HG02588 (cell line): ENCODE data around the gene COL11A1.
"Not testable (repeated sequence)": the region's sequence is repeated elsewhere in the genome, so short reads cannot be mapped to it uniquely, and the experiment has no call there.

Experiments used
- ATAC-seq: cut with Tn5 transposase; IDR thresholded peaks from one replicate; pipeline ENCODE4 v1.9.1; 2021; ENCODE audit warnings: mild to moderate bottlenecking, moderate library complexity; ENCODE audit not compliant: unreplicated experiment

Gene COL11A1

GRCh38 chr1:102840741-102841140 lies 267.6 kb downstream of the COL11A1 start:
- ATAC-seq = no peak

GRCh38 chr1:102838016-102838415 lies 270.3 kb downstream of the COL11A1 start:
- ATAC-seq = no peak

- ATAC-seq = no peak
These were observed 270.8 kb downstream of the COL11A1 start for GRCh38 chr1:102837551-102837950.

- ATAC-seq = no peak
These were observed 271.3 kb downstream of the COL11A1 start for GRCh38 chr1:102836991-102837390.

GRCh38 chr1:102834688-102835320 lies 273.5 kb downstream of the COL11A1 start:
- ATAC-seq = no peak

GRCh38 chr1:102833151-102833550 lies 275.2 kb downstream of the COL11A1 start:
- ATAC-seq = no peak

- not testable (repeated sequence) for ATAC-seq
These were observed 281.6 kb downstream of the COL11A1 start for GRCh38 chr1:102826706-102827105.
